H4 (cell line): Measurements from ENCODE around the gene SPTB. TPM values are rescaled to one million over a fixed set of nuclear protein-coding genes. Genes with fewer than 3 reads are reported as not detected.

Experiments
- DNase-seq: peaks from one replicate; pipeline ENCODE4 v3.0.0-alpha.2; 2015; ENCODE audit warnings: low spot score
- total RNA-seq: library from RNA; depleted of rRNA; stranded (reverse); fragments of >200 nt; shearing (Covaris generic); gene quantifications from 2 replicates; pipeline ENCODE4 v1.2.3, GENCODE V29; 2014

SPTB gene
- total RNA-seq, 1 experiment from 2014 or later, result 0.04 TPM

GRCh38 chr14:64789696-64790095 lies 90.0 kb downstream of the SPTB start:
- no peak for DNase-seq

DNA sequence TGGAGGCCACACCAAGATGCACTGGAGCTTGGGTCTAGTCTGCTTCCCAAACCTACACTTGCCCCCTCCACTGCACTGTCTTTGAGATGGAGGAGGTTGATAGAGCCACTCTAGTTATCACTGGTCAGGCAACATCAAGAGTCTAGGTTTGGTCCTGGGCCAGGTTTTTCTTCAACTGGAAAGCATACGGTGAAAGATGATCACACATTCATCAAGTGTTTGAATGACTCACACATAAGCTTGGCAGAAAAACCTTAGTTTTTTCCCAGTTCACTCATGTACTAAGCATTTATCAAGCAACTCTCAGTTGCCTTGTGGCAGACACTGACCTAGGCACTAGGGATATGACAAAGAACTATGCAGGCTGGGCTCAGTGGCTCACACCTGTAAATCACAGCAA lies 91.0 kb downstream of the SPTB start:
- DNase-seq, result peak; percentile 69

DNA sequence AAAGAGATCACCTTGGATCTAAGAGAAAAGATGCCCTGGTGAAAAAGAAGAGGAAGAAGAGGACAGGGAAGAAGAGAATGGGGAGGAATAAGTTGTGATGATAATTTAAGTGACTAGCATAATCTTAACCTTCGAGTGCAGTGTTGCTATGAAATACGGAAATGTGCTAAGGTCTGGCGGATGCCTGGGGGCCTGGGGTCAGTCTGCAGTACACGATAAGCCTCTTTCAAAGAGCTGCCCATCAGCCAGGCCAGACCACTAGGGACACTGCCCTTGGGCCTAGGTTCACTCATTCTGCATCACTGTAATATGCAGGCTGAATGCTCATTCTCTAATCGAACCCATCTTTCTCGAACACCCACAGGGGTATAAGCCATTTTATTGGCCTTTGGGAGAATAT lies 92.1 kb downstream of the SPTB start:
- DNase-seq, result no peak

- no peak for DNase-seq
Measured at GRCh38 chr14:64786296-64787149, 93.2 kb downstream of the SPTB start.

DNA sequence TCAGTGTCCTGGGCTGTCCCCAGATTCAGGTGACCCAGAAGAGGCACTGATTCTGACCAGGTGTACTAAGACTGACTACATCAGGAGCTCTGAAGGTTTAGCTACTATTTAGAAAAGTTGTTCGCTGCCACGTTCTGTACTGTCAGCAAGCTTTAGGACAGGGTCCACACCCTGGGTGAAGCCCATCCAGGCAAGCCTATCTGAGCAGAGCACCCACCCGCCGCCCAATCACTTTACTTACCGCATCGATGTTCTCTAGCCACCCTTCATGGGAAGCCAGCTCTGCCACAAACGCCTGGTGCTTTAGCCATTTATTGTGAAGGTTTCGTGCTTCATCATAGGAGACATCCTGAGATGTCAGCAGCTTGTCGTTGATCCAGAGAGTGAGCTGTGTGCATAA lies 95.7 kb downstream of the SPTB start:
- no peak for DNase-seq

- DNase-seq, result no peak
Measured at GRCh38 chr14:64782196-64782595, 97.5 kb downstream of the SPTB start.

- no peak for DNase-seq
Measured at GRCh38 chr14:64779472-64779871, 100.2 kb downstream of the SPTB start.

- no peak for DNase-seq
Measured at GRCh38 chr14:64778104-64778754, 101.5 kb downstream of the SPTB start.

GRCh38 chr14:64777461-64777860 lies 102.2 kb downstream of the SPTB start:
- no peak for DNase-seq

- no peak for DNase-seq
Measured at GRCh38 chr14:64775081-64775777, 104.5 kb downstream of the SPTB start.

- no peak for DNase-seq
Measured at GRCh38 chr14:64774272-64774671, 105.4 kb downstream of the SPTB start.

GRCh38 chr14:64773577-64773976 lies 106.1 kb downstream of the SPTB start:
- no peak for DNase-seq

- no peak for DNase-seq
Measured at GRCh38 chr14:64773046-64773445, 106.7 kb downstream of the SPTB start.

DNA sequence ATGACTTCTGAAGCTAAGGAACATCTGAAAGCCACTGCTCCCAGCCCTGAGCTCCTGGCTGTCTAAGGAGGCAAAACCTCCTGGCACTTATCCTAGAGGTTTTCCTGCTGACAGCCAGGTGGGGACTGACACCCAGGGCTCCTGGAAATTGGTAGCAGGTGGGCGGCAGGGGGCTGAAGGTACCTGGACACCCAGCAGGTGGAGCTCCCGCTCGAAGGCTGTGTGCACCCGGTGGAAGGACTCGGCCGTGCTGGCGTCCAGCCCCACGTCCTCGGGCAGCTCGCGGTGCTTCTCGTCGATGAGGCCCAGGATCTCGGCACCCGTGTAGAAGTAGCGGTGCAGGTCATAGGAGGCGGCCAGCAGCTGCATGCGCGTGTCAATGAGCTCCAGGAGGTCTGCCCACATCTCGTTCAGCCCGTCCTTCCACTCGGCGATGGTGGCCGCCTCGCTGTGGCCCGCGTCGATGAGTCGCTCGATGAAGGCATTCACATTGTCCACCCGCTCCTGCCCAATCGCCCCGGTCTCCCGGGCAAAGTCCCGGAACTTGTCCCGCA lies 107.2 kb downstream of the SPTB start:
- no peak for DNase-seq

DNA sequence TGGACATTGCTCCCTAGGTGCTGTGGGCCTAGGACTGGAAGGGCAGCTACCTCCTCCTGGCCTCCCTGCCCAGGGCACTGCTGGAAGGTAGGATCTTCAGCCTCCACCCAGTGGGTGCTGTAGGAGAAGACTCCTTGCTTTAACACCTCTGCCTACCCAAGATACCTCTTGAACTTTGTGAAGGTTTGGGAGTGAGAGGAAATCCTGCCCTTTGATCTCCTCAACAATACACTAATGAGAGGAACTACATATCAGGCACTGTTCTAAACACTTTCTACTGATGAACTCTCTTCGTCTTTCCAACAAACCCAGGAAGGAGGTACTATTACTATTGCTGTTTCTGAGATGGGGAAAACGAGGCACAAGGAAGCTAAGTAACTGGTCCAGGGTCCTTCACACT lies 108.5 kb downstream of the SPTB start:
- no peak for DNase-seq

- no peak for DNase-seq
Measured at GRCh38 chr14:64770751-64771150, 109.0 kb downstream of the SPTB start.

DNA sequence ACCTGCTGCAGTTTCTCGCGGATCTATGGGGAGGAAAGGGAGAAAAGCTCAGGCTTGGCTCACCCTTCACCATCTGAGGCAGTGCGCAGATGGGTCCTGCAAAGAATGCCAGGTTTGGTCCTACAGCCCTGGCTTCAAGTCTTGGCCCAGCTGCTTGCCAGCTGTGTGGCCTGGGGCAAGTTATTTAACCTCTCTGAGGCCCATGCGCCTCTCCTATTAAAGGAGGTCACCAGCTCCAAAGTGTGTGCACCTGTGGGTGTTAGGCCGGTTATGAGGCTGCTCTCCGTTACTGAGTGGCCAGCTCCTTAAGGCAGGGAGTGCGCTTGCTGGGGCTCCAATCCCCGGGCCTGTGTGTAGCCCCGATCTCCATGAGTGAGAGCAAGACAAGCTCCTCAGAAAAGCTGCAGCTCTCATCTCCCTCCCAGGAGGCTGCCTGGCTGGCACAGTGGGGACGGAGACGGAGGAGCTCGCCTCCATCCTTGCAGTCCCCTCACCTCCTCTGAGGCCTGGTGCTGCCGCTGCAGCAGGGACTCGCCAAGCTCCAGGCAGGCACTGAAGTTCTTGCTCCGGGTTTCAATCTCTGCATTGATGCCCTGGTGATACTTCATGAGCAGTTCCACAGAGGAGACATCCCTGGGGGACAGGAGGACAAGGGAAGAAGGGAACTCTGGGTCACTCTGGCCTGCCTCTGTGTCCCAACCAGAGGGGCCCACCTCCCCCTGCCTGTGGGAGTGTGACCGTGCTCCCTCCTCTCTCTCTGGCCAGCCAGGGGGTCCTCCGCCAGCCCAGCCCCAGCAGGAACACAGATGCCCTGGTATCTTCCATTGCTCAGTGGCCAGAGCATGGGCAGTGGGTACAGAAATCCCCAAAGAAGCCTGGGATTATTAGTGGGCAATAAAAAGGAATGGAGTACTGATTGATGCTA lies 110.3 kb downstream of the SPTB start:
- DNase-seq, result no peak

- no peak for DNase-seq
Measured at GRCh38 chr14:64768401-64769095, 111.2 kb downstream of the SPTB start.

DNA sequence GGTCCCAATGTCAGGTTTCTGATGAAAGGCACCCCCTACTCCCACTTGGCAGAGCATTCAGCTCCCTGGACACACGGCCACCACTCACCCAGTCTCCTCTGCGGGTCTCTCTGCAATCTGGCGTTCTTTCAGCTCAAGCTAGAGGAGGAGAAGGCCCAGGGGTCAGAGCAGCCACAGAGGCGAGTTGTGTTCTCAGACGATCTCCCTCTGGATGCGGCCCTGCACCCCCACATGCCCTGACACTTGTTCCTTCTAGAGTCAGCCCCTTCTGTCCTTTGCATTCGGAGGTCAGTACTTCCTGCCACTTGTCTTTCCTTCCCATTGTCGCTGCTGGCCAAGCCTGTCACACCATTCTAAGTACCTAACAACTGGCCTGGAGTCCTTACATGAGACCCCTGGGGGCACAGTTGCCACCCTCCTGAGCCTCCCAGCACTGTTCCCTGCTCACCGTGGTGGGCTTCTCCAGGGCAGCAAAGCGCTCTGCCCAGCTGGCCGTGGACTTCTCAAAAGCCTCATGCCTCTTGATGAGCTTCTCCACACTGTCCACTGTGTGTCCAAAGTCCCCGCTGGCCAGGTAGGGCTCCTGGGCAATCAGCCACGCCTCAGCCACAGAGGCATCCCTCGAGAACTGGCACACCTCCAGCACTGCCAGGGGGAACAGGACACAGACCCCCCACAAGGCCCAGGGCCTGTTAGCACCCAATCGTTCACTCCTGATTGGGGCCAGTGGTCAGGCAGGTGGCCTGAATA lies 112.3 kb downstream of the SPTB start:
- DNase-seq, result no peak
